PC-9 (cell line): ENCODE data around the gene ZNF587B. TPM values are rescaled to one million over a fixed set of nuclear protein-coding genes. Genes with fewer than 3 reads are reported as not detected.

Source experiments
- BruUV-seq: library from RNA; stranded (reverse); fragments of 400-500 nt; replicated peaks from 2 replicates; lab custom pipeline; 2021; lab: Mats Ljungman, UMichigan
- CTCF ChIA-PET: fragments of 300-600 bp; sonication (Branson Sonifier 250); formaldehyde crosslinking; loops from one replicate; lab custom pipeline; 2022; ENCODE audit warnings: antibody characterized with exemption; lab: Charles Lee
- POLR2A ChIA-PET: fragments of 300-600 bp; sonication (Branson Sonifier 250); formaldehyde crosslinking; loops from one replicate; lab custom pipeline; 2022; ENCODE audit warnings: antibody characterized with exemption; ENCODE audit not compliant: unreplicated experiment; lab: Charles Lee
- DNase-seq, 2 experiments: peaks; one replicate each; pipeline versions ENCODE4 v3.0.0 to v3.0.0-alpha.2; 2015 to 2022; ENCODE audit warnings: mixed read lengths in 1 of 2
- H2AFZ ChIP-seq: fragments of 200-600 bp; sonication (generic); 2 replicates; pipeline ENCODE4 v1.8.1; 2017; ENCODE audit warnings: antibody characterized with exemption
- H3F3A ChIP-seq: fragments of 200-600 bp; sonication (generic); 2 replicates; pipeline ENCODE4 v1.8.1; 2017; ENCODE audit warnings: antibody characterized with exemption, mild to moderate bottlenecking, low read depth; ENCODE audit not compliant: insufficient read depth
- H3K27ac ChIP-seq: fragments of 200-600 bp; sonication (generic); 2 replicates; pipeline ENCODE4 v1.6.1; 2016; ENCODE audit warnings: mixed run types
- H3K27me3 ChIP-seq: fragments of 200-600 bp; sonication (generic); 2 replicates; pipeline ENCODE4 v1.6.1; 2016; ENCODE audit warnings: low read depth, mixed run types; ENCODE audit not compliant: insufficient read depth
- H3K36me3 ChIP-seq: fragments of 200-600 bp; sonication (generic); 2 replicates; pipeline ENCODE4 v1.6.1; 2016; ENCODE audit warnings: low read depth, mixed run types
- H3K4me1 ChIP-seq: fragments of 200-600 bp; sonication (generic); replicated peaks from 2 replicates; pipeline ENCODE4 v1.6.1; 2016; ENCODE audit warnings: mixed run types; ENCODE audit not compliant: insufficient read depth
- H3K4me2 ChIP-seq: fragments of 200-600 bp; sonication (generic); 2 replicates; pipeline ENCODE4 v1.6.1; 2017; ENCODE audit warnings: mixed run types
- H3K4me3 ChIP-seq: fragments of 200-600 bp; sonication (generic); 2 replicates; pipeline ENCODE4 v1.6.1; 2016; ENCODE audit warnings: mixed run types
- H3K79me2 ChIP-seq: fragments of 200-600 bp; sonication (generic); 2 replicates; pipeline ENCODE4 v1.6.1; 2017; ENCODE audit warnings: low read depth, mixed run types
- H3K9me2 ChIP-seq: fragments of 200-600 bp; sonication (generic); 2 replicates; pipeline ENCODE4 v1.8.1; 2017; ENCODE audit warnings: mild to moderate bottlenecking; ENCODE audit not compliant: insufficient read depth
- H3K9me3 ChIP-seq: fragments of 200-600 bp; sonication (generic); 2 replicates; pipeline ENCODE4 v1.8.1; 2016; ENCODE audit warnings: low read depth; ENCODE audit not compliant: insufficient read depth
- H4K20me1 ChIP-seq: fragments of 200-600 bp; sonication (generic); 2 replicates; pipeline ENCODE4 v1.8.1; 2017; ENCODE audit not compliant: insufficient read depth
- EZH2 ChIP-seq: fragments of 200-600 bp; sonication (generic); IDR thresholded peaks from 2 replicates; pipeline ENCODE4 v1.8.0; 2017; ENCODE audit warnings: antibody characterized with exemption, low read depth
- intact Hi-C: fragments of 100-400 bp; cut with micrococcal nuclease; formaldehyde crosslinking; loops from one replicate; pipeline ENCODE4 v1.10.0; 2022; ENCODE audit not compliant: unreplicated experiment
- total RNA-seq: library from RNA; stranded (reverse); gene quantifications from 2 replicates; pipeline ENCODE4 v1.2.3, GENCODE V29; 2021
- TF ChIP-seq, protein P1 (sequence below): fragments of 200-600 bp; sonication (generic); conservative IDR thresholded peaks from 2 replicates; pipeline ENCODE4 v1.6.1; 2017; ENCODE audit warnings: mixed run types, antibody characterized with exemption, mild to moderate bottlenecking, moderate library complexity

The ZNF587B gene
- total RNA-seq, 1 experiment from 2014 or later: 21.2 TPM

DNA sequence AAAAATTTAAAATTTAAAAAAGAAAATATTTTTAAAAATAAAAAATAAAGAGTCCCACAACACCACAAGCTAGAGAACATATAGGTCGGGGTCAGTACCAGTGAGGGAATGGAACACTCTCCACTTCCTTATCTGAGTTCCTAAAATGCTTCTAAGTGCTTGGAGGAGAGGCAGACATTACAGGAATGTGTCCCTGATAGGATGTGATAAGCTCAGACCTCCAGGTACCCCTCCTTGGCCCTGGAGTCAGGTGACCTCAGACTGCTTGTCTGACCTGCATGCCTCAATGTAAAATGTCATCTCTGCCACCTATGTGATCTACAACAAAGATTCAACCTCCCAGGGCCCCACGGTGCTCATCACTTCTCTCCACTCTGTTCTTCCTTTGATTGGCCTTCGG is 55.9 kb downstream of the ZNF587B start:
- CTCF ChIA-PET: no interaction called here

DNA sequence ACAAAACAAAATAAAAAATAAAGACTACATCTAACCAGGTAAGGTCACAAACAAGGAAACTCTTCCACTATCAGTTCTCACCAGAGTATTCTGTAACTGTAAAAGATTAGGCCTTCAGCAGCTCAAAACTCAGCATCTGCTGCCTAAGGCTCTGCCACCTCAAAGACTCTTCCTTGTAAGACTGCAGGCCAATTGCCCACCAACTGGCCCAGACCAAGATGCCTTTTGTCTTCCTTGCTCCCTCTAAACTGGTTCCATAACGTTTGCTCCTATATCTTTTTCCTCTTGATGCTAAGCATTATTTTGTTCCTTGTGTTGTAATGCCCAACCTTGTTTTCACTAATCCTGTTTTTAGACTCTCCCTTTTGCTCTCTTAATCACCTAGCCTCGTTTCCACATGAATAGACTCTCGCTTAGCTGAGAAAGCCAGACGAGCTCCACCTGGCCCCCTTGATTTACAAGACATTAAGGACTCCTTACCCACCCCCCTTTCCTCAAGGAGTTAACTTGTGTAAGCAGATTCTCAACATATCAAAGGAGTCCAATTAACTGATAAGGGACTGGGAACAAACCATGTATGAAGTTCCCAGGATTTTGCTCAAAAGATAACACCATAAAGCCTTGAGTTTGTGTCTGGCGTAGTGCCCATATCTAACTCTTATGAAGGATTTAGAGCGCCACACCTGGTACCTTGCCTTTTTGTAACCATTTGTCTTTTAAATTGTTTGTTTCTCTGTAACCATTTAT is 57.3 kb downstream of the ZNF587B start:
- no peak overlapping the region for H2AFZ ChIP-seq
- H3F3A ChIP-seq: peaks cover 6% of the 10 kb centered on the region; the same call in 1 of the 2 replicates
- peaks cover 35% of the 10 kb centered on the region for H3K36me3 ChIP-seq
- POLR2A ChIA-PET: no interaction called here
- intact Hi-C loops: no loop called here
- BruUV-seq: no TSS peak
- CTCF ChIA-PET: no interaction called here
- H3K27me3 ChIP-seq: no peaks in the 10 kb centered on the region
- H3K79me2 ChIP-seq: peaks cover 52% of the 10 kb centered on the region
- H4K20me1 ChIP-seq: no peaks in the 10 kb centered on the region
- no peak for TF ChIP-seq EZH2
- TF ChIP-seq, protein P1, sequence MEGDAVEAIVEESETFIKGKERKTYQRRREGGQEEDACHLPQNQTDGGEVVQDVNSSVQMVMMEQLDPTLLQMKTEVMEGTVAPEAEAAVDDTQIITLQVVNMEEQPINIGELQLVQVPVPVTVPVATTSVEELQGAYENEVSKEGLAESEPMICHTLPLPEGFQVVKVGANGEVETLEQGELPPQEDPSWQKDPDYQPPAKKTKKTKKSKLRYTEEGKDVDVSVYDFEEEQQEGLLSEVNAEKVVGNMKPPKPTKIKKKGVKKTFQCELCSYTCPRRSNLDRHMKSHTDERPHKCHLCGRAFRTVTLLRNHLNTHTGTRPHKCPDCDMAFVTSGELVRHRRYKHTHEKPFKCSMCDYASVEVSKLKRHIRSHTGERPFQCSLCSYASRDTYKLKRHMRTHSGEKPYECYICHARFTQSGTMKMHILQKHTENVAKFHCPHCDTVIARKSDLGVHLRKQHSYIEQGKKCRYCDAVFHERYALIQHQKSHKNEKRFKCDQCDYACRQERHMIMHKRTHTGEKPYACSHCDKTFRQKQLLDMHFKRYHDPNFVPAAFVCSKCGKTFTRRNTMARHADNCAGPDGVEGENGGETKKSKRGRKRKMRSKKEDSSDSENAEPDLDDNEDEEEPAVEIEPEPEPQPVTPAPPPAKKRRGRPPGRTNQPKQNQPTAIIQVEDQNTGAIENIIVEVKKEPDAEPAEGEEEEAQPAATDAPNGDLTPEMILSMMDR: no peak
- no peak overlapping the region for H3K27ac ChIP-seq
- peak overlapping the region; percentile 86 for H3K4me2 ChIP-seq
- H3K9me3 ChIP-seq: peaks cover 43% of the 10 kb centered on the region
- H3K9me2 ChIP-seq: no peaks in the 10 kb centered on the region
- 0 out of 2 replicates have a peak, but pooled peaks cover 5% of the 10 kb centered on the region for H3K4me1 ChIP-seq
- H3K4me3 ChIP-seq: peak overlapping the region; percentile 89; the same call in 1 of the 2 replicates
- no peak for DNase-seq

More for the DNA sequence above, 55.9 kb downstream of the ZNF587B start:
- H3K4me1 ChIP-seq: 0 out of 2 replicates have a peak, but pooled peaks cover 5% of the 10 kb centered on the region
- no peak for DNase-seq
- peaks cover 35% of the 10 kb centered on the region for H3K36me3 ChIP-seq
- H3K4me2 ChIP-seq: no peak overlapping the region
- no TSS peak for BruUV-seq
- no peak overlapping the region for H2AFZ ChIP-seq
- H3K4me3 ChIP-seq: no peak overlapping the region
- H3K9me3 ChIP-seq: peaks cover 43% of the 10 kb centered on the region
- no peak overlapping the region for H3K27ac ChIP-seq
- POLR2A ChIA-PET: interaction anchor here (0.6 kb wide), 1 partner anchor 94 kb away, joined by 7 read pairs; no protein-coding TSS in a partner anchor
- H3K79me2 ChIP-seq: peaks cover 52% of the 10 kb centered on the region
- no peaks in the 10 kb centered on the region for H3K9me2 ChIP-seq
- intact Hi-C loops: no loop called here
- no peaks in the 10 kb centered on the region for H4K20me1 ChIP-seq
- H3K27me3 ChIP-seq: no peaks in the 10 kb centered on the region
- no peak for TF ChIP-seq EZH2
- TF ChIP-seq, protein P1: no peak
- peaks cover 6% of the 10 kb centered on the region; the same call in 1 of the 2 replicates for H3F3A ChIP-seq

DNA sequence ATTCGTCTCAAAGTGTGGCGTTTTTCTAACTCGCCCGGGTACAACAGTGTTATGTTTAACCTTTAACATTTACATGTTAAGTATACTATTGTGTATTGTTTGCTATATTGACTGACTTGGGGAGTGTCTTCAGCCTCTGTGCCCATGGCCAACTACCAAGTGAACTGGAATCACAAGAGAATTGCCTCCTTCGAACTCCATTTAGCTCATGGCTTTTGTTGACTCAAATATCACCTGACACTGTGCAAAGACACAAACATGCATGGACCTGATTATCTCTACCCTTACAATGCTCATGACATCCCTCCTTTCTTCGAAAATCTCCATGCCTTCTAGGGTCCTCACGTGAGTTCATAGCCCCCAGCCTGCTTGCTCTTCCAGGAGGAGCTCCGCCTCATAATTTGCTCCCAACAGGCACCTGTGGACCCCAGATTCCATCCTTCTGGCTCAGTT is 58.0 kb downstream of the ZNF587B start:
- Histone ChIP-seq H3K9me2 (no peaks in the 10 kb centered on the region), H3K36me3 (peaks cover 30% of the 10 kb centered on the region), H3K4me3 (peak overlapping the region; percentile 89), H3F3A (peaks cover 6% of the 10 kb centered on the region; the same call in 1 of the 2 replicates), H4K20me1 (no peaks in the 10 kb centered on the region), H3K79me2 (peaks cover 47% of the 10 kb centered on the region), H3K27me3 (no peaks in the 10 kb centered on the region), H3K4me1 (0 out of 2 replicates have a peak, but pooled peaks cover 5% of the 10 kb centered on the region), H3K4me2 (peak overlapping the region; percentile 86), H2AFZ (peak overlapping the region; percentile 95), H3K9me3 (peaks cover 44% of the 10 kb centered on the region), H3K27ac (no peak overlapping the region)
- intact Hi-C loops: no loop called here
- no peak for DNase-seq
- ChIA-PET POLR2A (no interaction called here), CTCF (no interaction called here)
- BruUV-seq: no TSS peak
- TF ChIP-seq EZH2: no peak
- TF ChIP-seq, protein P1: no peak
